Epidermal melanocyte (primary cell): ENCODE measurements around the gene RAD18.

ENCODE experiments used
- DNase-seq: peaks from one replicate; pipeline ENCODE4 v3.0.0; 2011; ENCODE audit warnings: low spot score; ENCODE audit not compliant: insufficient read length

Gene RAD18

DNA sequence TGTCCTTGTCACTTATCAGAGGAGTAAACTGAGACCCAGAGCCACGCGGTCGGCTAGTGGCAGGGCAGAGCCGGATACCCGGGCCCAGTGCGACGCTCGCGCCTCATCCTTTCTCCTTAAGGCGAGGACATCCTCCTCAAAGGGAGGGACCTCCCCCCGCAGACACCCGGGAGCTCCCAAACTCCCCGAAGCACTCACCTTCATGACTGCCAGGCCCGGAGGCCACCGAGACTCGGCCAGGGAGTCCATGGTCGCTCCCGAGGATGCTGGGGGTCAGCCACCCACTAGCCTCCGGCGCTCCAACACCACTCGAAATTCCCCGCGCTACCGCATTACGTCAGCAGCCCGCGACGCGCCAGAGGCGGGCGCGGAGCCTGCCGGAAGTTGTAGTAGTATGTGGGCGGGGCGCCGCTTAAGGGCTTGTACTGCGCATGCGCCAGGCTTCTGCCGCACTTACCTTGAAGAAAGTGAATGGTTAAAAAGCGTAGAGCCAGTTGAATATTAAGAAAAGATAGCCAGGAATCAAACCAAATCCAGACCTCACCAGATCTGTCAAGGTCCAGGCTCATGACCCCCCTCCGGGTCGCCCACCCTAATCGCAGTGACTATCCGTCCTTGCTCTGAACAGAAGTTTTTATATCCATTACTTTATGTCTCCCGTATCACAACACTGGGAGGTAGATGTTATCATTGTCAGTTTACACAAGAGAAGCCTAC is at the start of gene RAD18:
RAD18 (minus strand) TSS at position 336 of the 717 bp plus-strand sequence; CDS start at position 249, 87 bp downstream.
- DNase-seq, result peak; percentile 77

- no peak for DNase-seq
Measured at GRCh38 chr3:9012521-9012920, 49.2 kb upstream of the RAD18 start.

DNA sequence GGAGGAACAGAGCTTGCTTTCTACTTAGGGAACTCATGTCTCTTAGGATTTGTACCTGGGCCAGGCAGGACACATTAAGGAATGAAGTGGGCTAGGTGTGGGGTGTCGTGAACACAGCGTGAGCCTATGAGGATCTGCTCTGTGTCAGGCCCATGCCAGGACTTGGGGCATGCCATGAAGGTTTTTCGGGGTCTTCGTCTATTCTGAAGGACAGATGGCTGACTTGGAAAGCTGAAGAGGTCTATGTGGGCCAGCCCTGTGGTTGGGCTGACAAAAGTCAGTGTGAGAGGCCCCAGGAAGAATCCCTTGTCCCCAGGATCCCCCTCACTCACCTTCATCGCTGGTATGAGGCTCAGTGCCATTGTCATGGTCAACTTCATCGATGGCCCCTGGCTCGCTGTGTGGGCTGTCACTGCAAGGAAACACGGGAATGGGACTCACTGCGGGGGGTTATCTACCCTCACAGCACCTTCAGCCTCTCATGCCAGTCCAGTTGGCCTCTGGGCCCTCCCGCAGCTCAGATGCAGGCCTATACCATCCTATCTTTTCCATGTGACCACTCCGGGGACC is 46.8 kb upstream of the RAD18 start:
- DNase-seq, result no peak

GRCh38 chr3:9008550-9009255 is 45.4 kb upstream of the RAD18 start:
- no peak for DNase-seq

GRCh38 chr3:9007928-9008327 is 44.7 kb upstream of the RAD18 start:
- DNase-seq, result no peak

GRCh38 chr3:9007213-9007612 is 43.9 kb upstream of the RAD18 start:
- no peak for DNase-seq

DNA sequence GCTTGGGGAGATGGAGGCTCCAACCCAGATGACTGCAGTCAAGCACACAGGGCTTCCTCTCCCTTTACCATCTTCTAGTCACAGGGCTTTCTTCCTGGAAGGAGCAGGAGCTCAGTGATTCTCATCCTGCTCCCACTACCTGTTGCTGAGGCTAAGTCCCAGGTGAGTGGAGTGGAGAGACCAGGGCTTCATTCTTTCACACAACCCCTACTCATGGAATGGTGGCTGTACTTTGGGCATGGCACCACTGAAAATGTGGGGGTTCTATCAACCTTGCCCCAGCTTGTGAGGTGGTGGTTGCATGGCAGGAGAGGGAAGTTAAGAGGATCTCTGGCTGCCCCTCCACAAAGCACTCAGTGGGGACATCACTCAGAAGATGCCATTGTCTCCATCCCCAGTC is 36.8 kb upstream of the RAD18 start:
- no peak for DNase-seq

- no peak for DNase-seq
Measured at GRCh38 chr3:8997151-8997550, 33.9 kb upstream of the RAD18 start.

GRCh38 chr3:8996681-8997121 is 33.4 kb upstream of the RAD18 start:
- peak; percentile 54 for DNase-seq

GRCh38 chr3:8996216-8996615 is 32.9 kb upstream of the RAD18 start:
- DNase-seq, result no peak

DNA sequence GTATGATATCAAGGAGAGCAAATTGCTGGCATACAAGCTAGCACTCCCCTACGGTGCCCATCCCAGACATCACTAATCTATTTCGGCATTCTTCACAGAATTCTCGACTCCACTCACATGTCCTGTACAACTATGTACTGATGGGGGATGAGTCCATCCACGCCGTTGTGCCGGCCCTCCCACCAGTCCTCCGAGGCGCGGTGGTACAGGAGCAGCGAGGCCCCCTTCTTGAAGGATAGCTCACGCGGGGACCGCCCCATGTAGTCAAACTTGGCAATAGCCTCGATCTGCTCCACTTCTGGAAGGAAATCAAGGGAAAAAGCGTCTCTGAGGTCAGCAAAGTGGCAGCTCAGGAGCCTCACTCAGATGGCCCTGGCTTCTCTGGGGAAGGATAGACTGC is 31.0 kb upstream of the RAD18 start:
- DNase-seq, result no peak

DNA sequence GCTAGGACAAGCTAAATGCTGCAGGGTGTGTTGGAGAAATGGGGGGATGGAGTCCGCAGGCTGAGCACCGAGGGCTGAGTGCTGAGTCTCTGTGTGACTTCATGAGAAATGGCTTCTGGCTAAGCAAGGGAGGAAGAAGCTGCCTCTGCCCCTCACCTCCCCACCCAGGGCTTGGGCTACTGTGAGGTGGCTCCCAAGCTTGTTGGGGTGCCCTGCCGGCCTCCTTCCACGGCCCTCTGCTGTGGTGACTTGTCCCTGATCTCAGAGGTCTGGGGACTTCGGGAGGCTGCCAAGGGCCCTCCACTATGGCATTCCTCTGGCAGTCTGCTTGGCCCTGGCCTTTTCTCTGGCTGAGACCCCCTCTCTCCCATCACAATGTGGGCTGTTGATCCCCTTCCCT is 30.1 kb upstream of the RAD18 start:
- DNase-seq, result no peak

- no peak for DNase-seq
Measured at GRCh38 chr3:8992854-8993253, 29.6 kb upstream of the RAD18 start.

- DNase-seq, result no peak
Measured at GRCh38 chr3:8992199-8992598, 28.9 kb upstream of the RAD18 start.

DNA sequence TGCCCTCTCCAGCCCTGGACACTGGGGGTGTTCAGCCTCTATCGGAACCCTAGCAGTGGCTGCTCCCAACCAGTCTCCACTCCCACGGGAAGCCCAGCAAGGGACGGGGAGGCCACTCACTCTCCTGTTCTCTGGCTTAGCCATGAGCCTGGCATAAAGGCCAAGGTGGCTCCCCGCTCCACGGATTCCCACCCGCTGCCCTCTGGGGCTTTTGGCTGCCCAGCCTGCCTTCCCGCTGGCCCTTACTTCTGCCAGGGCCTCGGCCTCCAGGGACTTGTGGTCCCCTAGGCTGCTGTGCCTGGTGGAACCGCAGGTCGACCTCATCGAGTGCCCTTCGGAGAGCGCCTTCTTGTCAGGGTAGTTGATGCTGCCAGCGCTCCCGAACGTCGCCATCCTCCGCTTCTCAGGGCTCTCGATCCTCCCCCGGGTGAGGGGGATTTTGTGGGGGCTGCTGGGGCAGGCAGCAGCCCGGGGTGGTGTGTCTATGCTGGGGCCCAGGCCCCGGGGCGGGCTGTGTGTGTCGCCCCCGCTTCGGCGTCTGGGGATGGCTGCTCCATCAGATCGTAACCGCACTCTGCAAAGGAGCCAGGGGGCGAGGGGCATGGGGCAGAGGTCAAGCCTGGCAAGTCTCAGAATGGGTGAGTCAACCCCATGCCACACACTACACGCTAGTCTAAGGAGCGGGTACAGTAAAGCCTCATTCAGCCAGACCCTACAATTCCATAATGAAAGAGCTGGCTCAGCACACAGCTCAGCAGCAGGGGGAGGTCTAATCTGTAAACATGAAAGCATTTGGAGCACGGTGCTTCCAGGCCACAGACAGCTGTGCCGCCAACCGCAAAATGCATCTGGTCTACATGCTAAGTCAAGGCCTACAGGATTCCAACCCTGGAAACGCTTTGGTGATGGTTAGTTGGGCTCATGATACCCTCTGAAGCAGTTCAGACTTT is 27.3 kb upstream of the RAD18 start:
- no peak for DNase-seq

DNA sequence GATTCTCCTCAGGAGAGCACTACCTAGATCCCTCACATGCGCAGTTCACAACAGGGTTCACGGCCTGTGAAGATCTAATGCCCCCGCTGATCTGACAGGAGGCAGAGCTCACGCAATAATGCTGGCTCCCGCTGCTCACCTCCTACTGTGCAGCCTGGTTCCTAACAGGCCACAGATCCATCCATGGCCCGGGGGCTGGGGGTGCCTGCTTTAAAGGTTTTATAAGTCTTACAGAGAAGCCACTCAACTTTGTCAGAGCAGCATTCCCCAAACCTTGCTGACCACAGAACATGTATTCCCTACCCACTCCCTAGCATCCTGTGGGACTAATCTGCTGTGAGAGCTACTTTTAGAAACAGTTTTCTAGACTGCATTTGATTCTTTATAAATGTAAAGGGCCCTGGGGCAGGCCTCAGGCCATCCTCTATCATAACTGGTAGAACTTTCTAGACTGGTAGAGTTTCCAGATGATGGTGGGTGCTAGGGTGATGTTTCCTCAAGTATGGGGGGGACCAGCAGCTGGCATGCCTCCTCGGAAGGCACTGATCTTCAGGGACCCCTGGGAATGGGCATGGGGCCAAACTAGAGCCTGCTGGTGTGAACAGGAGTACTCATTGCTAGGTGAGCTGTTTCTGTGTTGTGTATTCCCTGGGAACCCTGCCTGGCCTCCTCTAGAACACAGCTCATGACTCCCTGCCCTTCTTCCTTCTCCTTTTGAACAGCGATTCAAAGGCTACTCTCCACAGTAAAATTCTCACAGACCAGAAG is 25.7 kb upstream of the RAD18 start:
- no peak for DNase-seq

DNA sequence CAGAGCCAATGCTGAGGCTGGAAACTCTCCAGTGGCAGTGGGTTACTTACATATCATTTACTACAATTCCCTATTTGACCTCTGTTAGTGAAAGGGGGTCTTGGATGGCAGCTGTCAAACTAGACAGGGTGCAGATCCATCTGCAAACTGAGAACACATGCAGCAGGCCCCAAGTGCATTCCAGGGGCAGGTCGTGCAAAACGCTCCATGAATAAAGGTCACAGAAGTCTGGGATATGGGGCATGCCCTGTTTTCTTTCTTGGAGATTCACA is 25.0 kb upstream of the RAD18 start:
- no peak for DNase-seq

DNA sequence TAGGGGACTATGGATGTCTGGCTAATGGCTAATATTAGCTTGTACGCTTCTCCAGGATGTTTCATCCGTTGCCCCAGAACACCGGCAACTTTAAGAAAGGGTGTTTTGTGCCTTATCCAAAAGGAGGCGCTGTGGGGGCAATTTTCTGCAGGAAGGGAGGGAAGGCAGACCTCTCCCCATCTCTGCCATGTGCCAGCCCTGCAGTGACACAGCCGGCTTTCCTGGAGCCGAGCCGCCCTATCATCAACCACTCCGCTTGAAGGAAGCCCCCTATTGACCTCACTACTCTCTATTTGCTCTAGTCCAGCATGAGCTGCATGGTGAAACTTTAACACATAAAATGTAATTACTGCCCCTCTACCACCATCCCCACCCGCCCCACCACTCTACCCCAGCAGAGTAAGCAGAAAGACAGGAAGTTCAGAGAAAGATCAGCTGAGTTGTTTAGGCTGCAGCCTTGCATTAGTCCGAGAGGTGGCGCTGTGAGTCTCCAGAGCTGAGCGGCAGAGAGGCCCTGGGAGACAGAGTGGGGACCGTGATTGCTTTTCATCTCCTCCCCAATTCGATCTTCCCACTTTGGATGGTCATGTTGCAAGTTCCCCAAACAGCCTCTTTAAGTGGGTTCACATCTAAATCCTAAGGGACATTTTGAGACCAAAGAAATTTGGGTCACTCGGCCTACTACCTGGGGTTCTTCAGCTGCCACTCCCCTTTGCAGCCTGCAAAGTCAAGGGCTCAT is 24.5 kb upstream of the RAD18 start:
- DNase-seq, result peak; percentile 84

DNA sequence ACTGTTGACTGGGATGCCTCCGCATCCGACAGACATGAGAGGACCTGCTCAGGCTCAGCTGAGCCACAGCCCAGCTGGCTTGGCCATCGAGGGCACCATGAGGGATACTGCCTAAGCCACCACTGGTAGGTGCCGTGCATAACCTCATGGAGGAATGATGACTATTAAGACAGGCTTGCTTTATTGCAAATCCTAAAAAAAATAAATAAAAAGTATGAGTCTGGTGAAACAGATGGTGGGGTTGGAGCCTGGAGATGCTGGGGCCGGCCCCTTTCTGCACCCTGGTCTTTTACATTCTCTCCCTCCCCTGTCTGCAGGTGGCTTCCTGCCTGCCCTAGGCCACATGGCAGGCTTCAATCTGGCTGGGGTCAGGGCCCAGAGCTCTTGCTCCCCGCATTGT is 24.0 kb upstream of the RAD18 start:
- no peak for DNase-seq

GRCh38 chr3:8986741-8987140 is 23.5 kb upstream of the RAD18 start:
- no peak for DNase-seq
